GM23338 (cell line): ENCODE results near the gene HHAT. TPM values are rescaled to one million over a fixed set of nuclear protein-coding genes. Genes with fewer than 3 reads are reported as not detected.

Source experiments
- EZH2 ChIP-seq: fragments of 200-600 bp; sonication (generic); IDR thresholded peaks from one replicate; pipeline ENCODE4 v1.8.0; 2017; ENCODE audit warnings: antibody characterized with exemption, mild to moderate bottlenecking, low read depth; ENCODE audit not compliant: unreplicated experiment
- EZH2phosphoT487 ChIP-seq: fragments of 200-600 bp; sonication (generic); IDR thresholded peaks from one replicate; pipeline ENCODE4 v1.8.1; 2018; ENCODE audit warnings: antibody characterized with exemption; ENCODE audit not compliant: unreplicated experiment
- POLR2AphosphoS5 ChIP-seq: IDR thresholded peaks from 2 replicates; pipeline ENCODE4 v1.6.1; 2016; ENCODE audit warnings: antibody characterized with exemption, low read depth
- REST ChIP-seq: IDR thresholded peaks from one replicate; pipeline ENCODE4 v1.6.1; 2018; ENCODE audit warnings: antibody characterized with exemption; ENCODE audit not compliant: unreplicated experiment
- ZNF114 ChIP-seq: fragments of 250-450 bp; sonication (Bioruptor Pico); IDR thresholded peaks from 2 replicates; pipeline ENCODE4 v1.5.0; 2020; ENCODE audit warnings: mild to moderate bottlenecking, moderate library complexity
- ZNF462 ChIP-seq: fragments of 250-450 bp; sonication (Bioruptor Pico); IDR thresholded peaks from 2 replicates; pipeline ENCODE4 v1.5.0; 2020; ENCODE audit warnings: mild to moderate bottlenecking, moderate library complexity
- polyA plus RNA-seq: library from polyadenylated mRNA; unstranded; fragments of >200 nt; fragmentation: Nextera tagmentation; extraction: Ambion mirVana; gene quantifications from 2 replicates; pipeline ENCODE4 v1.2.1, GENCODE V29; 2016
- total RNA-seq: library from RNA; depleted of rRNA; stranded (reverse); fragments of >200 nt; shearing (Covaris generic); gene quantifications from 2 replicates; pipeline ENCODE4 v1.2.3, GENCODE V29; 2014

HHAT gene
- total and polyA plus RNA-seq, 2 experiments from 2014 or later = 0.11 to 0.66 TPM

GRCh38 chr1:210652329-210652954 lies 323.7 kb downstream of the HHAT start (continued):
- no peak for TF ChIP-seq ZNF462
- TF ChIP-seq EZH2phosphoT487 = no peak
- TF ChIP-seq ZNF114 = no peak
- TF ChIP-seq POLR2AphosphoS5 = no peak
- TF ChIP-seq EZH2 = no peak
- no peak for TF ChIP-seq REST
